ENCODE measurements around the gene HOXB3.

The HOXB3 gene

DNA sequence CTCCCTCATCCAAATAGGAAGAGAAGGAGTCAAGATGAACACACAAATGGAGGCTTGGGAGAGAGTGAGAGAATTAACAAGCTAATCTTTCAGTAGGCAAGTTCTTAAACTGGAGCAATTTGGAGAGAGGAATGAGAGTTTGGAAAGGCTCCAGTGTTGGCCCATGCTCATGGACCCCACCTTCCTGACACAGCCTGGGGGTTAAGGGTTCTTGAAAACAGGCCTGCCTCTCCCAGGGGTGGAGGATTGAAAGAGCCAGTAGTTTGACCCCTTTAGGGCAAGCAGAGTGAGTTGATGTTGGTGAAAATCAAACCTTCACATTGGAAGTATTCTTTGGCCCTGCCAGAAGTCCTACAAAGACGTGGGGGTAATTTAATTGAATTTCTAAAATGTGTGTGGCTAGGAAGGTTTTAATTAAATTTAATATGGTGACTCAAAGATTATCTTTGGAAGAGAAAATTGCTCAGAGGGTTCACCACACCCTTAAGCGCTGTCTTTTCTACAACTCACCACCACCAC is 5.8 kb downstream of the HOXB3 start:
- DNase-seq, result peak; percentile 43

DNA sequence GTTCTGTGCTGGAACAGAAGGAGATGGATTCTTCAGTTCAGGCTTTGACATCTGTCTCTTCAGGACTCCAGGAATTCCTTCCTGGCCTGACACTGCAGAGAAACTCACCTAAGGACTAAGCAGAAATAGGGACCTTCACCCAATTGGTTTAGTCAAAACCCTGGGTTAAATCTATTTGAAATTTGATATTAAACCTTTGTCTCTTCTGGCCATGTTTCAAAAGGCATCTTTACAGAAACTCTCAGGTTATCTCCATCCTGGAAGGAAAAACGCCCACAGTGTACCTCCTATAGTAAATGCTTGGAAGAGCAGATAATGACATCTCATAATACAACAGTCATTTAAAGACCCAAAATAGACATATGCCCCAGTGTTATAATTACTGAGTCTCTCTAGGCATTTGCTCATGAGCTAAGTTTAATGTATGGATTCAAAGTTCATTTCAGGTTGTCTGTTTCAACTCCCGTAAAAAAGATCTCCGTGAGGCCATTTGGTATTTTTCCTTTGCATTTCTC is 6.3 kb downstream of the HOXB3 start:
- peak; percentile 43 for DNase-seq

GRCh38 chr17:48582750-48583069 is 7.3 kb downstream of the HOXB3 start:
- peak; percentile 37 for DNase-seq

DNA sequence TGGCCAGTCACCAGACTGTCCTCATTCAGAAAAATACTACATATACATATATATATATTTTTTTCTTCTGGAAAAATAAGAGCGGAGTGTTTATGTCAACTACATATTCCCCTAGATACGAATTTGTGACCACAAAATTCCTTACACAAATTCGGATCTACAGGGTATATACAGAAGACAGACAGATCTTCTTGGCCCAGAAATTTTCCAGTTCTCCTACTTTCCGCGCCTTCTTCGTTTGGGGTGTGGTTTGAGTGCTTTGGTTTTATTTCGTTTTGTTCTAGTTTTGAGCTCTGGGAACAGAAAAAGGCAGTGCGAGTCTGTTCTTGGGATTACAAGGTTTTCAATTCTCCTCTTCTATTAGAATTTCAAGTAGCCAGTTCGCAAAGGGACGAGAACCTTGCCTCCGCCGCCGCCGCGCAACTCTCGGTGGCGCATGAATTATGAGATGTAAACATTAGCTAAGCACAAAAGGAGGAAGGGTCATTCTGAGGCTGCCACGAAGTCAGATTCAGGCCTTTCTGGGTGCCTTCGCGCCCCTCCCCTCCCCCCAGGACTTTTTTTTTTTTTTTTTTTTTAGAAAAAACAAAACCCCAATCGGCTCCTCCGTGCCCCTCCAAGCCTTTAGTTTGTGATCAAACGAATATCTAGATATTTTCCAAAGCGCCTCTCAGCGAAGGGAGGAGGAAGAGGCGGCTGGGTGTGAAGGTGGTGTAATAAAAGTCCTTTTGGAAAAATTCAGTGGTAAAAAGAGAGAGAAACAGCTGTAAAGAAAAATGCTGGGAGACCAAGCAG is 10.1 kb downstream of the HOXB3 start:
- DNase-seq, result peak; percentile 32

DNA sequence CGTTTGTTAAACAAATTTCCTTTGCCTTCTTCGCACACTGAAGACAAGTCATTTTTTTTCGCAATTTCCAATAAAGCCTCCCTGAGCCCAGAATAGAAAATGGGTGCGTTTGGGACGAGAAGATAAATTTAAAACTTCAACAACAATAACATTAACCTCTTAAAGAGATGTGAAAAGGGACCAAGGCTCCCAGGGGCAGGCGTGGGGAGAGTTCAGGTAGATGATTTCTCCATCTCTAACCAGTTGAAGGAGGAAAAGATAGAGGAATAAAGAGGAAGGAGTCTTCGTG is 10.6 kb downstream of the HOXB3 start:
- no peak for DNase-seq

DNA sequence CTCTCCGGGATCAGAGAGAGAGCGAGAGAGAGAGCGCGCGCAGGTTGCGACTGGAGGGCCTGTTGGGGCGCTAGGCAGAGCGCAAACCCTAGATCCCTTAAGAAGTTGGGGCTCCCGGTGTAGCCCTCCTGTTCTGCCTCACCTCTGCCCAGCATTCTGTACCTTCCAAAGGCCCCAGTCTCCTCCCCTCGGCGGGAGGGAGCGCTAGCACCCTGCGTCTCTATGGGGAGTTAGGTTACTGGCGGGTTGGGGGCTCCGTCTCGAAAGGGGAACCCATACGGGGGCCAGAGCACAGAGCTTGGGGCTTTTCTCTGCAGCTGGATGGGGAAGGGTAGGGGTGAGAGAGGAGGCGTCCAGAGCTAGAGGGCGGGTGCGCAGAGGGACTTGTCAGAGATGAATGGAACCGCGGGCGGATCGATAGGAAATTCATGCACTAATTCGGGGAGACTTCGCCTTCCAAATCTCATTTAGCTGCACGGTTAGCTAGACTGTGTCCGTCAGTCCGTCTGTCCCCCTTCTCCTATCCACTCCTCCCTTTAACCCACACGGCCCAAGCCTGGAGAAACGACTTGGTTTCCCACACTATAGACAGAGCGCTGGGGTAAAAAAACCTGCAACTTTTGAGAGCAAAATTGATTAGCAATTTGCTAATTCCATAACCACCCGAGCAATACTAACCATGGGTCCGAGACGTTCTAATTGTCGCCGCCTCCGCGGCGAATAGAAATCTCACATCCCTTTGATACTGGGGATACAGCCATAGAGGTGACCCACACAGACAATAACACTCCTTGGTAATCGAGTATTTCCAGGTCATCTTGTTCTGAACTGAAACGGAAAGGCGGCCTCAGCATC is 11.2 kb downstream of the HOXB3 start:
- no peak for DNase-seq

- peak; percentile 82 for DNase-seq
These were observed 12.0 kb downstream of the HOXB3 start, which contains the start of gene HOXB4 for GRCh38 chr17:48577946-48578615. Gene HOXB4, minus strand, starts transcription at chr17:48578350. Its CDS starts 31 bp downstream, at chr17:48578319.

DNA sequence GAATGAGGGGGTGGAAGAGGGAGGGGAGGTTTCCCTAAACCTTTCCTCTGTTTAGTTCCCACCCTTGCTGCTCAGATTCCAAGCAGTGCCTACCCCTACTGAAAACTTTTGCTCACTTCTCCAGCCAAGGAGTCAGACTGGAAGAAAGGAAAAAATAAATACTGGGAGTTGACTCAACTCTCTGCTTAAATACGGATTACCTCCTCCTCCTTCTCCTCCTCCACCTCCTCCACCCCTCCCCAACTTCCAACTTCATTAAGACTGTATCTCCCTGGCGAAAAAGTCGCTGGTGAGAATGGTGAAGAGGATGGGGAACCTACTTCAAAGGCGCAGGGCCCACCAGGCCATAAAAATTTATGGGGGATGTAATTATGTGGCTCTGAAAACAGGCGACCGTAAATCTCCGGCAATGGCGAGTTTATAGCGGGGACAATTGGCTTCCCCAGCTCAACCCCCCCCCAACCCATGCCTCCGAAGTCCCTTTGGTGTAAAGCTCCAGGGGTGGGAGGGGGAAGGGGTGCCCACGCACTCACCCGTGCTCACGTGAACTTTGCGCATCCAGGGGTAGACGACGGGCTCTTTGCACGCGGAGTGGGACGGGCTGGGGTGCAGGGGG is 12.6 kb downstream of the HOXB3 start:
- DNase-seq, result peak; percentile 88

DNA sequence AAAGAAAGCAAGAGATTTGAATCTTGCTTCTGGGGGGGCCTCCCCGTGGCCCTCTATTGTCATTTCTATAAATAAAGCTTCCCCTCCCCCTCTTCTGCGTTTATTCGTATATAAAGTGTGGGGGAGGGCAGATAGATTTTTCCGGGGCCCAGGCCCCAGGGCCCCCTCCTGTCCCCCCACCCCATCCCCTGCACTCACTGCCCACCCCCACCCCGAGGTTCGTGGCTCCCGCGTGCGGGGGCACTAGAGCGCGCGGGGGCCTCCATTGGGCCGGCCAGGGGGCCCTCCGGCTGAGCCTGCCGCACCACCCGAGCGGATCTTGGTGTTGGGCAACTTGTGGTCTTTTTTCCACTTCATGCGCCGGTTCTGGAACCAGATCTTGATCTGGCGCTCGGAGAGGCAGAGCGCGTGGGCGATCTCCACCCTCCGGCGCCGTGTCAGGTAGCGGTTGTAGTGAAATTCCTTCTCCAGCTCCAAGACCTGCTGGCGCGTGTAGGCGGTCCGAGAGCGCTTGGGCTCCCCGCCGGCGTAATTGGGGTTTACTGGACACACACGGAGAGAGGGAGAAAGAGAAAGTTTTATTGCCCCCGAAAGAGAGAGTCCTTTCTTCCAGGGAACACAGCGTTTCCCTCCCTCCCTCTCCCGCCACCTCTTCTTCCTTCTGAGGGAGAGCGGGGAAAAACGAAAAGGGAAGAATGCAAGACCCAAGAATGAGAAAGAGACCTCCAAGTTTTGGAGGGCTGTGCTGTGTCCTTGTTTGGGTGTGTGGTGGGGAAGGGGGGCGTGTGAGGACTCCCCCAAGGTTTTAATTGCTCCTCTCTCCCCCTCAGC is 13.3 kb downstream of the HOXB3 start:
- DNase-seq, result peak; percentile 81

- DNase-seq, result peak; percentile 61
These were observed 14.2 kb downstream of the HOXB3 start for GRCh38 chr17:48575673-48576478.

DNA sequence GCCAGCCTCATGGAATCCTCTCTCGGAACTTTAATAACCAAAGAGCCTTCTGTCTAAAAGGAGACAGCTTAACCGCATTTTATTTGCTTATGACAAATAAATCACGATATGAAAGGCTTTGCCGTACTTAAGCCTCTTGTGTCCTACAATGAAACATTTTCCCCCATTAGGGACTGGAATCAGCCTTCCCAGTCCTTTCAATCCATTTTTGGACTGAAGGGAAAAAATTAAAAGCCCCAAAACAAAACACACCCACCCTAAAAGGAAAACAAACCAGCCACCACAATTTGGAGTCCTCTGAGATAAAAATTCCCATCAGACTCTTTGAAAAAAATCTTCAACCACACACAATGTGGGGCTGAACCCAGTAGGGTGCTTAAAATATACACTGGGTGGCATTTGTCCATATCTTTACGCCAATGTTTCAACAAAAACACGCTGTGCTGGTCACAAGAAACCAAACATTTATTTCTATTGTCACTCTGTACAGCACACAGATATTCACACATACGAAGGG is 14.9 kb downstream of the HOXB3 start:
- DNase-seq, result peak; percentile 90

- no peak for DNase-seq
These were observed 15.5 kb downstream of the HOXB3 start for GRCh38 chr17:48574505-48575065.

DNA sequence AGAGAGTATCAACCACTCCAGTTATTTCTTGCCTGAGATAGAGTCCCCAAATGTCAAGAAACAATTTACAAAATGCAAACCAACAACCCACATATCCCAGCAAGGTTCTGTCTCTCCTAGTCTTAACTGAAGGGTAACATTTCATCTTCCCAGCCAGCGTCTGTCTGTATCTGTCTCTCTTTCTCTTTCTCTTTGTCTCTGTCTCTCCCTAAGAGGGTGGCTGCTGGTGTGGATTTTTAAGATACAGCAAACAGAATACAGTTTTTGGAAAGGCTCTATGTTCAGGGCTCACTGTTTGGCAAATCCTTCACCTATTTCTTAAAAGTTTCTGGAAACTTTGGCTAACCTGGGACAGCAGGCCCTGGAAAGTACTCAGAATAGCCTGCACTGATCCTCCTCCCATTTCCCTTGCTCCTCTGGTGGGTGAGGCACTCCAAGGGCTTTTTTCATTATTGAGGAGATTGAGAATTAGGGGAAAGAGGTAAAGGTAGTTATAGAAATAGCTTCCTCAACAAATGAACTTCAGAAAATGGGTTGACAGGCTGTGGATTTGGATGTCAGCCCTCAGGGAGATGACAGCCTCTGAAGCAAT is 18.1 kb downstream of the HOXB3 start:
- DNase-seq, result peak; percentile 50

DNA sequence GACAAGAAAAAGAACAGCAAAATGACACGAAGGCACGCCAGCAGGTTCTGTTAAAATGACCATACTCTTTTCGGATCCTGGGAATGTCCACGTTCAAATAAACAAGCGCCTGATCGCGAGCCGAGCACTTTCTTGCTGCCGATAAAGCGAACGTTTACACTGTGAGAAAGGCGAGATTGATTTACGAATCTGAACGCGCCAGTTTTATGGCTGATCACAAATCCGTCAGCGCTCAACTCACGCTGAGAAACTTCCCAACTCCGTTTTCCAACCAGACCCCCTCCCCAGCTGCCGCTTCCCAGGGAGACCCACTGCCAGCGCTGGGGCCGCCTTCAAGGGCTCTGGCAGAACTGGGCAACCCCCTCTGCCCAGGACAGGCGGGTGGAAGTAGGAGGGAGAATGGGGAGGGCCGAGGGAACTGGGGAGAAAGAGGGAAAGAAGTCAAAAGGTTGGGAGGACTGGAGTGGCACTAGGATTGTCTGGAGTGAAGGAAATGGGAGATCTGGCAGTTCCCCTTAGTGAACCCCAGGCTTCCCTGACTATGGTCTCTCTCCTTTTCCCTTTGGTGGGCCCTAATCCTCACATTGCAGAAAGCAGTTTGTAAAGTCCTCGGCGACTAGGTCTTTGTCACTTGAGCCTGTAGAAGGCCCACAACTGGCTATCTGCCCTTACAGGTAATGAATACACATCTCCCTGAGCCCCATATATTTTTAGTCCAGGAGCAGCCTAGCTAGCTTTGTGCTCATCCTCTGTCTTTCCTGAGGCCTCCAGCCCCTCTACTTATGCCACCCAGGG is 18.8 kb downstream of the HOXB3 start:
- peak; percentile 73 for DNase-seq

DNA sequence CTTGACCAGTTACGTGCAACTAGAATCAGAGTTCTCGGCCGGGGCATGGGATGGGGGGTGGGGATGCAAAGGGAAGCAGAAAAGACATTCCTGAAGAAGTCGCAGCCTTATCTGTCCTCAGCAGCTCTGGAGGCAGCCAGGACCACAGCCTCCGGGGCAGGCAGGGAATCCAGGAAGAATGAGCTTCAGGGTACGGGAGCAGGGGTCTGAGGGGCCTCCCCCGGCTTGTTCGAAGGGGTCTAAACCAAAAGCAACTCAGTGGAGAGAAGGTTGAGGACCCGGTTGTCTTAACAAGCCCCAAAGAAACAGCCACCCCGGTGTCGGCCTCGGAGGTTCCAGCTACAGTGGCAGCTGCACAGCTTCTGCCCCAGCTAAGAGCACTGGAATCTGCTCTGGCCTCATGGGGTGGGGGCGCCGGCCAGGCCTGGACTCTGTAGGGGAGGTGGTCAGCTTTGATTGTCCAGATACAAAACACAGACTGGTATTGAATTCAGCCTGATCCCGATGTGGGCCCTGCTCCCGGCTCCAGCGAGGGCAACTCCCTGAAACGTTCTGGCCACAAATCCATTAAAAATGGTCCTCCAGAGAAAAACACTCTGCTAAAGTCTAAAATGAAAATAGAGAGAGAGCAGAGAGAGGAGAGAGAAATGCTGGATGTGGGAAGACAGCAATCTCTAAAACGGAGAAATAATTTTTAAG is 19.6 kb downstream of the HOXB3 start:
- DNase-seq, result peak; percentile 57

DNA sequence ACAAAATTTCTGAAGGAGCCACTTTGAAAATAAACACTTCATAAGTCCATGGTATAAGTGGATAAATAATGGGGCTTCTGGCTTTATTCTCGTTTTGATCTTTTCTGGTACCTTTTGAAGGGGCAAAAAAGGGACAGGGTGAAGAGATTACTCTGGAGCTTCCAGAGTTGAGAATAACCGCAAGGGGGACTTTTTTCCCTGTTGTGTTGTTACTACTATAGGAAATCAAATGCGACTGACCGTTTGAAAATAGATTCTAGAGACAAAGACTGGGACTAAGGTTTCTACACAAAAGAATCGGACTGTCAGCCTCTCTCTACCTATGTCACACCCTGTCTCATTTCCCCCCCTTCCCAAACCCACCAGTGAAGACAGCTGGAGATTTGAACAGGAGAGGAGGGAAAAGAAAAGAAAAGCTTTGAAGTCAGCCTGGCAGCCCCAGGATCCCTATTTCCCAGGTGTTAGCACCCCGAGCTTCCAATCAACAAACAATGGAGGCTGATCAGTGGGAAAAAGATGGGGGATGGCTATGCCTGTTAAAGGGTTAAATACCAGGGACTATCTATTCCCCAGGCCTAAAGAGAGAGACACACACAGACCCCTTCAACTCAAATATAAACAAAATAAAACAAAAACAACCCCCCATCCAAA is 20.2 kb downstream of the HOXB3 start:
- peak; percentile 55 for DNase-seq

DNA sequence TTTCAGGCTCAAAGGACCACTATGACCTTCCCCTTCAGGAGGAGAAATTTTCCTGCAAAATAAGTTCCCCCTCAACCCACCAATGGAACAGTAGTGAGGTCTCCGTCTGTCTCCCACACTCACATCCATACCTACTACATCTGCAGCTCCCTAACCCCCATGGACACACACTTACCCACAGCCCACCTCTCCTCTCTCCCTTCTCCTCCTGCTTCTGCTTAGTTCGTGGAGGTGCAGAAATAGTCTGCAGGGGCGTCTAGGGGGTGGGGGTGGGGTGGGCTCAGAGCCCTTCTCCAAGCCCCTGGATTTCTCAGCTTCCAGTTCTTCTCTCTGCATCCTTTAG is 20.8 kb downstream of the HOXB3 start:
- DNase-seq, result peak; percentile 73

All from NCI-H69 (cell line).